ENCODE data around the gene SCG5.

The SCG5 gene

GRCh38 chr15:32659340-32660155, 18.0 kb downstream of the SCG5 start:
- DNase-seq (ENCODE audit: low read depth), result no peak

GRCh38 chr15:32663671-32664070, 22.2 kb downstream of the SCG5 start:
- no peak for DNase-seq (ENCODE audit: low read depth)

- DNase-seq (ENCODE audit: low read depth), result no peak
Observed at GRCh38 chr15:32664796-32665195, 23.3 kb downstream of the SCG5 start.

- DNase-seq (ENCODE audit: low read depth), result no peak
Observed at GRCh38 chr15:32667321-32667720, 25.8 kb downstream of the SCG5 start.

- no peak for DNase-seq (ENCODE audit: low read depth)
Observed at GRCh38 chr15:32668942-32669341, 27.4 kb downstream of the SCG5 start.

GRCh38 chr15:32669896-32670611, 28.5 kb downstream of the SCG5 start:
- DNase-seq (ENCODE audit: low read depth), result no peak

GRCh38 chr15:32670623-32671022, 29.1 kb downstream of the SCG5 start:
- no peak for DNase-seq (ENCODE audit: low read depth)

GRCh38 chr15:32671339-32672325, 30.1 kb downstream of the SCG5 start:
- no peak for DNase-seq (ENCODE audit: low read depth)

GRCh38 chr15:32674681-32675080, 33.2 kb downstream of the SCG5 start:
- no peak for DNase-seq (ENCODE audit: low read depth)

GRCh38 chr15:32675466-32675865, 34.0 kb downstream of the SCG5 start:
- DNase-seq (ENCODE audit: low read depth), result no peak

GRCh38 chr15:32676169-32676568, 34.7 kb downstream of the SCG5 start:
- DNase-seq (ENCODE audit: low read depth), result no peak

GRCh38 chr15:32677238-32677750, 35.8 kb downstream of the SCG5 start:
- no peak for DNase-seq (ENCODE audit: low read depth)

GRCh38 chr15:32679298-32679690, 37.8 kb downstream of the SCG5 start:
- DNase-seq (ENCODE audit: low read depth), result no peak

- peak; percentile 87 for DNase-seq (ENCODE audit: low read depth)
Observed at GRCh38 chr15:32682569-32682968, 41.1 kb downstream of the SCG5 start.

GRCh38 chr15:32682977-32683630, 41.6 kb downstream of the SCG5 start:
- DNase-seq (ENCODE audit: low read depth), result no peak

- peak; percentile 85 for DNase-seq (ENCODE audit: low read depth)
Observed at GRCh38 chr15:32683906-32684584, 42.5 kb downstream of the SCG5 start.

GRCh38 chr15:32685576-32685975, 44.1 kb downstream of the SCG5 start:
- no peak for DNase-seq (ENCODE audit: low read depth)

GRCh38 chr15:32687556-32687955, 46.0 kb downstream of the SCG5 start:
- DNase-seq (ENCODE audit: low read depth), result no peak

- no peak for DNase-seq (ENCODE audit: low read depth)
Observed at GRCh38 chr15:32688151-32688639, 46.7 kb downstream of the SCG5 start.

GRCh38 chr15:32690941-32691688, 49.6 kb downstream of the SCG5 start:
- no peak for DNase-seq (ENCODE audit: low read depth)

Data from non-pigmented ciliary epithelial cell (primary cell).